Transverse colon (tissue), 4 donors: ENCODE results near the gene LGR6. TPM values are rescaled to one million over a fixed set of nuclear protein-coding genes. Genes with fewer than 3 reads are reported as not detected.

Experiments
- DNase-seq: peaks from one replicate; pipeline ENCODE4 v3.0.0-alpha.2; 2019
- H3K27ac ChIP-seq, 4 donors: fragments of 200-600 bp; sonication (generic); 2 replicates each; pipeline ENCODE4 v1.5.1; 2016 to 2018; ENCODE audit warnings: inconsistent platforms in 4 of 4
- H3K27me3 ChIP-seq: fragments of 200-600 bp; sonication (generic); 2 replicates; pipeline ENCODE4 v1.5.1; 2017; ENCODE audit warnings: inconsistent platforms
- H3K36me3 ChIP-seq, 4 donors: fragments of 200-600 bp; sonication (generic); 2 replicates each; pipeline ENCODE4 v1.5.1; 2017 to 2019; ENCODE audit warnings: inconsistent platforms in 4 of 4
- H3K4me1 ChIP-seq, 4 donors: fragments of 200-600 bp; sonication (generic); 2 replicates each; pipeline ENCODE4 v1.5.1; 2017 to 2020; ENCODE audit warnings: inconsistent platforms in 4 of 4
- H3K4me3 ChIP-seq, 4 donors: fragments of 200-600 bp; sonication (generic); 1 replicate in 1 of 4; 2 replicates in 3 of 4; pipeline versions ENCODE4 v1.5.1 to v1.6.1; 2017 to 2019; ENCODE audit warnings: inconsistent platforms in 4 of 4
- H3K9me3 ChIP-seq, 2 donors: fragments of 200-600 bp; sonication (generic); 2 replicates each; pipeline ENCODE4 v1.5.1; 2017 to 2019; ENCODE audit warnings: inconsistent platforms in 2 of 2
- EP300 ChIP-seq: sonication (generic); formaldehyde crosslinking; IDR thresholded peaks from one replicate; pipeline ENCODE4 v1.6.1; 2017; ENCODE audit warnings: antibody characterized with exemption, low read depth
- POLR2A ChIP-seq: fragments of 450-650 bp; IDR thresholded peaks from one replicate; pipeline ENCODE4 v1.6.1; 2016; ENCODE audit warnings: antibody characterized with exemption, mild to moderate bottlenecking, moderate library complexity
- POLR2AphosphoS5 ChIP-seq, 3 donors: sonication (generic); formaldehyde crosslinking; IDR thresholded peaks; one replicate each; pipeline ENCODE4 v1.6.1; 2016; ENCODE audit warnings: antibody characterized with exemption in 3 of 3
- WGBS, 2 donors: methylation state at CpG; one replicate each; pipeline ENCODE4 v1.1.5; 2018; ENCODE audit warnings: low coverage in 1 of 2; 5-methylcytosine and 5-hydroxymethylcytosine counted together
- in situ Hi-C, 4 donors: fragments of 200-750 bp; cut with MboI; loops; one replicate each; pipeline versions ENCODE4 v1.15.0 to v1.15.1; 2017; ENCODE audit warnings: low sequenced_read_pairs in 3 of 4, low pct_ligation_motif_present in 1 of 4, low pct_unique_long_range_greater_than_20kb in 1 of 4
- intact Hi-C: fragments of 100-400 bp; cut with DNase I; formaldehyde crosslinking; loops from one replicate; pipeline ENCODE4 v1.15.1; 2023; ENCODE audit warnings: low total_unique reads
- total RNA-seq, 4 donors: library from RNA; depleted of rRNA; stranded (reverse); fragments of >200 nt; gene quantifications; one replicate each; pipeline ENCODE4 v1.1.0, GENCODE V29; 2016
- TF ChIP-seq, protein P1 (sequence below), 5 experiments: fragments of 200-600 bp in 3 of 5; fragments of 450-650 bp in 2 of 5; sonication (generic) in 3 of 5; IDR thresholded peaks; 1 replicate in 2 of 5; 2 replicates in 3 of 5; pipeline ENCODE4 v1.5.1; 2016 to 2017; ENCODE audit warnings: antibody characterized with exemption in 5 of 5, inconsistent platforms in 3 of 5, mild to moderate bottlenecking in 2 of 5, moderate library complexity in 1 of 5

Gene LGR6
- total RNA-seq, 4 donors from 2014 or later, result 0.41 to 1.6 TPM; not detected in 2

DNA sequence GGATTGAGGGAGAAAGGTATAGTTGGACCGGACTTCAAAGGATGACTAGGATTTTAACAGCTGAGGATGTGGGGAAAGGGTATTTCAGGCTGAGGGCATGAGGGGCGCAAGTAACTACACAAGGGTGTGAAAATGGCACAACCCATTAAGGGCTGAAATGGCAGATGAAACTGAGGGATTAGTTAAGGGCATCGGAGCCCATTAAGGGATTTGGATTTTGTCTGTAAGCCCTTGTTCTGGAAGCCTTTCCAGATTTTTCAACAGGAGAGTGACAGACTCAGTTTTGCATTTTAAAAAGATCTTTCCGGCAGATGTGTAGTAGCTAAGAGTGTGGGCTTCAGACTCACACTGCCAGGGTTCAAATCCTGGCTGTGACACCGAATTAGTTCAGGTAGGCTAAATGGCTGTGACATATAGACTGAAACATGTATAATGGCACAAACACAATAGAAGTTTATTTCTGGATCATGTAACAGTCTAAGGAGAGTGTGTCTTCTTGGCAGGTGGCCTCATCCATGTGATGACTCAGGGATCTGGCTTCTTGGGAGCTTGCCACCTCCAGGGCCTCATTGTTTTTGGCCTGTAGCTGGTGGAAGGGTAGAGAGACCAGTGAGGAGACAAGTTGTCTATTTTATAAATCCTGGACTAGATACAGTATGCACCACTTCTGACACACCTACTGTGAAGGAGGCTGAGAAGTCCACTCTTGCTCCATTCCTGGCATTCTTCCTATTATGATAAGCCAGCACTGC is 98.5 kb downstream of the LGR6 start:
- Histone ChIP-seq H3K4me1 (no peaks in the 10 kb centered on the region), H3K36me3 (no peaks in the 10 kb centered on the region), H3K9me3 (no peaks in the 10 kb centered on the region), H3K27ac (no peak overlapping the region), H3K4me3 (no peak overlapping the region), H3K27me3 (no peaks in the 10 kb centered on the region)
- in situ Hi-C loops, result no loop called here
- intact Hi-C loops, result no loop called here
- TF ChIP-seq POLR2A (no peak), POLR2AphosphoS5 (IDR thresholded peaks at IDR 0.05) (no peak), EP300 (no peak)
- WGBS, 2 donors, result 82 to 90% methylated on average over 4 to 5 of the region's 5 CpGs
- no peak for DNase-seq

DNA sequence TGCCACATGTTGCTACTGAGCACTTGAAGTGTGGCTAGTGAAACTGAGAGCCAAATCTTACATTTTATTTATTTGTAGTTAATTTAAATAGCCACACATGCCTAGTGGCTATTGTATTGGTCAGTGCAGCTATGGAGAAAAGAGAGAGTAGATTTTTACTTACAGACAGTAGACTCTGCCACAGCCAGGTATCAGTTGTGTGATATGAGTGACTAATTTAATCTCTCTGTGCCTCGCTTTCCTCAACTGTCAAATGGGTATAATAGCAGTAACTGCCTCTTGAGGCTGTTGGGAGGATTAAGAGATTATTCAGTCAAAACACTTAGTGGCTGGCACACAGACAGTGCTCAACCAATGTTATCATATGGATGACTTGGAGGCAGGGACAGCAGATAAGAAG is 99.2 kb downstream of the LGR6 start:
- in situ Hi-C loops (no loop called here), intact Hi-C loops (no loop called here)
- WGBS, 2 donors, result 93% methylated on average over 1 of the region's 1 CpG; no CpG with 5 or more reads in 1 of the 2 donors
- H3K4me3 ChIP-seq, result no peak overlapping the region
- no peaks in the 10 kb centered on the region for H3K9me3 ChIP-seq
- H3K27ac ChIP-seq, result no peak overlapping the region
- no peaks in the 10 kb centered on the region for H3K27me3 ChIP-seq
- H3K36me3 ChIP-seq, result no peaks in the 10 kb centered on the region
- DNase-seq, result no peak
- H3K4me1 ChIP-seq, result no peaks in the 10 kb centered on the region
- no peak for TF ChIP-seq POLR2AphosphoS5 (IDR thresholded peaks at IDR 0.05)
- no peak for TF ChIP-seq EP300
- TF ChIP-seq POLR2A, result no peak

DNA sequence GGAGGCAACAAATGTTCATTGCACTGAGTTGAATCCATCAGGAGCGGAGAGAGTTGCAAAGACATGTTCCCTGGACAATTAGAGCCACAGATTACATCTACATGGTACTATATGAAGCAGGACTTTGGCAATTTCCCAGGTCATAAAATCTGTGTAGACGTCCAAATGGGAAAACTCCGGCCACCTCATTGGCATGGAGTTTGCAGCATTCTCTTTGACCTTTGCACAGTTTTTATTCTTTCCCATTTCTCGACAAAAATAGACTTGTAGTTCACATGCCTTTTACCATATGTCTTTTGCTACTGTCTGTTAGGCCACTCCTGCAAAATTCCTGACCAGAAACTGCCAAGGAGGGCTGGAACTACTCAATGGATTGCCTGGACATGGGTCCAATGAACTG is 100.0 kb downstream of the LGR6 start:
- WGBS, 2 donors, result 43 to 53% methylated on average over 1 to 4 of the region's 4 CpGs
- H3K36me3 ChIP-seq, result no peaks in the 10 kb centered on the region
- TF ChIP-seq, protein P1, sequence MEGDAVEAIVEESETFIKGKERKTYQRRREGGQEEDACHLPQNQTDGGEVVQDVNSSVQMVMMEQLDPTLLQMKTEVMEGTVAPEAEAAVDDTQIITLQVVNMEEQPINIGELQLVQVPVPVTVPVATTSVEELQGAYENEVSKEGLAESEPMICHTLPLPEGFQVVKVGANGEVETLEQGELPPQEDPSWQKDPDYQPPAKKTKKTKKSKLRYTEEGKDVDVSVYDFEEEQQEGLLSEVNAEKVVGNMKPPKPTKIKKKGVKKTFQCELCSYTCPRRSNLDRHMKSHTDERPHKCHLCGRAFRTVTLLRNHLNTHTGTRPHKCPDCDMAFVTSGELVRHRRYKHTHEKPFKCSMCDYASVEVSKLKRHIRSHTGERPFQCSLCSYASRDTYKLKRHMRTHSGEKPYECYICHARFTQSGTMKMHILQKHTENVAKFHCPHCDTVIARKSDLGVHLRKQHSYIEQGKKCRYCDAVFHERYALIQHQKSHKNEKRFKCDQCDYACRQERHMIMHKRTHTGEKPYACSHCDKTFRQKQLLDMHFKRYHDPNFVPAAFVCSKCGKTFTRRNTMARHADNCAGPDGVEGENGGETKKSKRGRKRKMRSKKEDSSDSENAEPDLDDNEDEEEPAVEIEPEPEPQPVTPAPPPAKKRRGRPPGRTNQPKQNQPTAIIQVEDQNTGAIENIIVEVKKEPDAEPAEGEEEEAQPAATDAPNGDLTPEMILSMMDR (IDR thresholded peaks at IDR 0.05), result no peak
- no peak for TF ChIP-seq POLR2A
- no peak for TF ChIP-seq EP300
- no peak for TF ChIP-seq POLR2AphosphoS5 (IDR thresholded peaks at IDR 0.05)
- H3K4me3 ChIP-seq, result no peak overlapping the region
- H3K27ac ChIP-seq, result no peak overlapping the region
- intact Hi-C loops (no loop called here), in situ Hi-C loops (no loop called here)
- H3K4me1 ChIP-seq, result no peaks in the 10 kb centered on the region
- DNase-seq, result no peak
- H3K9me3 ChIP-seq, result no peaks in the 10 kb centered on the region
- H3K27me3 ChIP-seq, result no peaks in the 10 kb centered on the region

DNA sequence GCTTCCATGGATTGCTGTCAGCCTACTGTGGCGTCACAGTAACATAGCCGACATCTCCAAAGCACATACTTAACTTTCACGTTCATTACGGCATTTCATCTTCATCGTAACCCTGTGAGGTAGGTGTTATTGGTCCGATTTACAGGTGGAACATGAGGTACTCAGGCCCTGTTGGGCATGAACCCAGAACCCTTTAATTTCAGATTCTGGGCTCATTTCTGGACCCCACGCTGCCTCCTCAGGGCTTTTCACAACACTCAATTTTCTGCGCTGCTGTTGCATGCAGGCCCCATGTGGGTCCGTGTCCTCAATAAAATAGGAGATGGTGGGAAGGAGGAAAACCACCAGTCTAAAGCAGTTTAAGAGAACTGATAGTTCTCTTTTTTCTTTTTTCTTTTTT is 108.6 kb downstream of the LGR6 start:
- H3K4me3 ChIP-seq, result no peak overlapping the region
- no peaks in the 10 kb centered on the region for H3K9me3 ChIP-seq
- intact Hi-C loops (no loop called here), in situ Hi-C loops (loop anchor here in 1 of 4 donors (25.0 kb wide), 1 partner anchor 115 kb away; the partner anchor contains the start of gene LGR6)
- 91 to 94% methylated on average over 5 to 9 of the region's 9 CpGs for WGBS, 2 donors
- H3K27ac ChIP-seq, result no peak overlapping the region
- no peak for TF ChIP-seq POLR2A
- no peak for TF ChIP-seq EP300
- no peak for TF ChIP-seq POLR2AphosphoS5 (IDR thresholded peaks at IDR 0.05)
- H3K27me3 ChIP-seq, result no peaks in the 10 kb centered on the region
- no peaks in the 10 kb centered on the region for H3K36me3 ChIP-seq
- H3K4me1 ChIP-seq, result no peaks in the 10 kb centered on the region
- DNase-seq, result no peak

DNA sequence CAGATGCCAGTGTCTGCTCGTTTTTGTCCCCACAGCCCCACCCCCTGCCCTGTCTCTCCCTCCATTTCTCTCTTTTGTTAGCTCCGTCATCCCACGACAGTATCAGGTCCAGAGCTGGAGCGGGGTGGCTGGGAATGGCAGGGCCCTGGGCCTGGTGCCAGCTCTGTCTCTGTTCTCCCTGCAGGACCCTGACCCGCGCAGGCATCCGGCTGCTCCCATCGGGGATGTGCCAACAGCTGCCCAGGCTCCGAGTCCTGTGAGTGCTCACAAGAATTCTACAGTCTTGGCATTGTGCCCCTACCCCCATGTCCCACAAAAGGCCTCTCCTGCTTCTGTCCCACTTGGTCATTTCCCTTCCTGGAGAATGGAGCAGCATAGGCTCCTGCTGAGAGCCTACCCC is 110.8 kb downstream of the LGR6 start:
- Histone ChIP-seq H3K4me1 (no peaks in the 10 kb centered on the region), H3K27ac (no peak overlapping the region), H3K27me3 (no peaks in the 10 kb centered on the region), H3K36me3 (no peaks in the 10 kb centered on the region), H3K9me3 (no peaks in the 10 kb centered on the region), H3K4me3 (no peak overlapping the region)
- DNase-seq, result no peak
- in situ Hi-C loops (loop anchor here in 1 of 4 donors (25.0 kb wide), 1 partner anchor 117 kb away; the partner anchor contains the start of gene LGR6), intact Hi-C loops (no loop called here)
- TF ChIP-seq POLR2A (no peak), POLR2AphosphoS5 (IDR thresholded peaks at IDR 0.05) (no peak), EP300 (no peak)
- TF ChIP-seq, protein P1 (IDR thresholded peaks at IDR 0.05), result no peak
- 88% methylated on average over 9 of the region's 9 CpGs; no CpG with 5 or more reads in 1 of the 2 donors for WGBS, 2 donors
